M059J (cell line): ENCODE results near the gene CDC25C. TPM values are rescaled to one million over a fixed set of nuclear protein-coding genes. Genes with fewer than 3 reads are reported as not detected.
A peak's percentile ranks its signal among the peaks of the same experiment; 100 is the strongest.

Experiments used
- DNase-seq: peaks from one replicate; pipeline ENCODE4 v3.0.0-alpha.2; 2012; ENCODE audit warnings: low read depth
- total RNA-seq: library from RNA; depleted of rRNA; stranded (reverse); fragments of >200 nt; shearing (Covaris generic); gene quantifications from 2 replicates; pipeline ENCODE4 v1.2.3, GENCODE V29; 2014

Gene CDC25C
- total RNA-seq, 1 experiment from 2014 or later, result 28.4 TPM

DNA sequence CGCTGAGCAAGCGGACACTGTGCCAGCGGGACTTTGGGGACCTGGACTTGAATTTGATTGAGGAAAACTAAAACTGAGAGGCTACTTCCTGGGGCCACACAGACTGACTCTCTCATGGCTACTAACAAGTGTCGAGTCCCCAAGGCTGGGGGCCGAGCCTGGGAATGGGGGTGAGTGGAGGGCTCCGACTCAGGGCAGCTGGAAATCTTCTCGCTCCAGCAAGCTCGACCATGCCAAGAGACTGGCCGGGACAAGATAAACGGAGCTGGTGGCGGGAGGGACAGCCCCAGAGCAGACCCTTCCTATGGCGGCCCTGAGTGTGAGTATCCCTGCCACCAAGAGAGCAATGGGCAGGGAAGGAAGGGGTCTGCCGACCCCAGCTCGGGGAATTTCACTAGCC is 15.3 kb upstream of the CDC25C start:
- DNase-seq, result no peak

DNA sequence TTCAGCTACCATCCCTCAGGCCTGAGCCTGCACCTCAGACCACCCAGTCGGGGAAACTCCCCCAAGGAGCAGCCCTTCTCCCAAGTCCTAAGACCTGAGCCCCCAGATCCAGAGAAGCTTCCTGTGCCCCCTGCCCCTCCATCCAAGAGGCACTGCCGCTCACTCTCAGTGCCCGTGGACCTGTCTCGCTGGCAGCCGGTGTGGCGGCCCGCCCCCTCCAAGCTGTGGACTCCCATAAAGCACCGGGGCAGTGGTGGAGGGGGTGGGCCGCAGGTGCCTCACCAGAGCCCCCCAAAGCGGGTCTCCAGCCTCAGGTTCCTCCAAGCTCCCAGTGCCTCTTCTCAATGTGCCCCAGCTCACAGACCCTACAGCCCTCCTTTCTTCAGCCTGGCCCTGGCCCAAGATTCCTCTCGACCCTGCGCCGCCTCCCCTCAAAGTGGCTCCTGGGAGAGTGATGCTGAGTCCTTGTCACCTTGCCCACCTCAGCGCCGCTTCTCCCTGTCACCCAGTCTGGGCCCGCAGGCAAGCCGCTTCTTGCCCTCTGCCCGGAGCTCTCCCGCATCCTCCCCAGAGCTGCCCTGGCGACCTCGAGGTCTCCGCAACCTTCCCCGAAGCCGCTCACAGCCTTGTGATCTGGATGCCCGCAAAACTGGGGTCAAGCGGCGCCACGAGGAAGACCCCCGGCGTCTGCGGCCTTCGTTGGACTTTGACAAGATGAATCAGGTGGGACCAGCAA is 13.5 kb upstream of the CDC25C start:
- DNase-seq, result no peak

DNA sequence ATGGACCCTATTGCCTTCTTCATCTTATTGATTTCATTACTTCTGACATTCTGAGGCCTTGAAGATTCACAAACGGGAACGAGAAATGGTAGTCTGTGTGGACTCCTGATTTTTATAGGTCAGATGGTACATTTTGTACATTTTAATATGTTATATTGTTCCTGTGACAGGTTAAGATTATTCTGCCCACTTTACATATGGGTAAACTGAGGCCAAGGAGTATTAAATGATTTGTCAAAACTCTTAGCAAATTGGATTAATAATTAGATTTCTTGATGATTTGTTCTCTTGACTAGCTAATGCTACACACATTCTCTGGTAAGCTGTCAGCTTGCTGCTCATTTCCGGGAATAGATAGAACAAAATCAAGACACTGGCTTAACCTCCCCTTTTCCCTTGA is 8.4 kb upstream of the CDC25C start:
- no peak for DNase-seq

DNA sequence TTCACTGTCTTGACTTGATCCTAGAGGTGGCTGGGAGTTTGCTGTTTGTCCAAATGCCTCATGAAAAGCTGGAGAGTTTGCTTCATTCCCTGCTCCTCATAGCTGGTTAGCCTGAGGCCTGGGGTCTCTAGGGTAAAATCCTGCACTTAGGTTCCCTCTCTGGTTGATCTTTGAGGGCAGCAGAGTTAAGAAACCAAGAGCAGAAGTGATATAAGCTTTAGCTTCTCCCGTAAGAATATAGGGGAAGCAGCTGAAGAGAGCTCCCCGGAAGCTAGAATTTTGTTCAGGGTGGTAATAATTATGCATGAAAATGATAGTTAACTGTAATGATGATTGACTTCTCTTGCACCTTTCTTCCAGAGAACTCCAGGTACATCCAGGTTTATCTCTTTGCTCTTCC is 7.9 kb upstream of the CDC25C start:
- DNase-seq, result no peak

DNA sequence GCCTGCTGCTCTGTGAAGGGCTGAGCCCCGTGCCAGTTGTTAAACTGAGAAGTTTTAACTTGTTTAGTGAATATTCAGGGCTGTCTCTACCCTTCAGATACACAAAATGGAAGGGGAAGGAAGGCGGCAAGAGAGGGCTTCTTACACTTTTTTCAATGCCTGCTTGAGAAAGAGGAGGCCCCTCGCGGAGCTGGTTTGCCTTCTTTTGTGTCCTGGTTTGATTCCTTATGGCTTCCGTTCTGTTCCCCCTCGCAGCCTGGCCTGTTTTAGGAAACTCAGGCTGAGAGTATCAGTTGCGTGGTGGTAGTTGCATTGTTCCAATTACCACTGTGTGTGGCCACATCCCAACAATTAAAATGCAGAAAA is 7.5 kb upstream of the CDC25C start:
- no peak for DNase-seq

DNA sequence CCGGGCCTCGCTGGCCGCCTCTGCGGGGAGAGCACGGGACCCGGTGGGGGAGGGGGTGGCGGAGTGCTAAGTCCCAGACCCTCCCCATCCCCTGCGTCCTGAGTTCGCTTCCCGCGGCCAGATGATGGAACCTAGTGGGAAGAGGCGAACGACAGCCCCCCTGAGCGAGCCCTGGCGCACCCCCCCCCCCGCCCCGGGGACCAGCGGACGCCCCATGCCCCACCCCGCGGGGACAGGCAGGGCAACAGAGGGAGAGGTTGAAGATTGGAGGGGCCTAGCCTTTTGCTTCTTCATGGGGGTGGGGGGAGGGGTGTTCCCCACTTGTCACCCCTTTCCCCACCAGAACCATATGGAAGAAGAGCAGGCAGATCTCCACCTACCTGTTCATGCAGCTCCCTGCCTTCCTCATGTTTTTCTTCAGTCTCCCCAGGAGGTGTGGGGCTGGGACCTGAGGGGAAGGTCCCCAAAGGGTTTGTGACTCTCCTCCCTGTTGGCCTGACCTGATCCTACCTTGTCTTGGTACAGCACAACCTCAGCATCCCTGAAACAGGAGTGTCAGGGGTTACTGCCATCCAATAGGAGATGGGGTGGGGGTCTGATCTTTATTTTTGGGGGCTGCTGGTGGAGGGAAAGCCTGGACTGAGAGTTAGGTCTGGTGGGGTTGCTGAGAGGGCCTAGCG is 6.9 kb upstream of the CDC25C start:
- DNase-seq, result no peak

DNA sequence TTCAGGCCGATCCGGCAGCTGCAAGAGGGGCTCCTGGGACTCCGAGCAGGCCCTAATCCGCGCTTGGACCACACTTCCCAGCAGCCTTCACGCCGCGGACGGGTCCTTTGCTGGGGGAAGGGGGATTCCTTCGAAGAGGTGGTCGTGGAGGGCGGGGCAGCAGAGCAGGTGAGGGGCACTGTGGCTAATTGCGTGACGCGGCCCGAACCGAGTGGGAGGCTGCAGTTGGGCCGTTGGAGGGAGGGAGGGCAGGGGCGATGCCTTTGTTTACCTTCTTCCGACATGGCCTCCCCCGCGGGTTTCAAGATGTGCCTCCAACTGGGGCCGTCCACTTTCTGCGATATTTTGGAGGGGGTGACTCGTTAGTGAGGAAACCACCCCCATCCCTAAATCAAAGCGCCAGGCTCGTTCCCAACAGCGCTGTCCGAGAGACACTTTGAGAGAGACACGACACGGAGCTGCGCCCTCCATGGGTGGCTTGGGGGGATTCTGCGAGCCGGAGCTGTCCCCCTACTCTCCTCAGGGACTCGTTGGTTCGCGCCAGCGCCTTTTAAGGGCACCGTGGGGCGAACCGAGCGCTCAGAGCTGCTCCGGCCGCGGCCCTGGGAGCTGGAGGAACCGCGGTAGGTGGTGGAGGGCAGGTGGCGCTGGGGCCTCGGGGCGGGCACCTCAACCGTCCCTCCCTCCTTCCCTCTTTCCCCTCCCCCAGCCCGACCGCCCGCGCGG is 6.2 kb upstream of the CDC25C start, which contains the start of gene FAM53C:
TSS of gene FAM53C (plus strand) at position 582 of the 726 bp plus-strand sequence. CDS start 3,070 bp downstream, outside the sequence.
- DNase-seq, result peak; percentile 86

DNA sequence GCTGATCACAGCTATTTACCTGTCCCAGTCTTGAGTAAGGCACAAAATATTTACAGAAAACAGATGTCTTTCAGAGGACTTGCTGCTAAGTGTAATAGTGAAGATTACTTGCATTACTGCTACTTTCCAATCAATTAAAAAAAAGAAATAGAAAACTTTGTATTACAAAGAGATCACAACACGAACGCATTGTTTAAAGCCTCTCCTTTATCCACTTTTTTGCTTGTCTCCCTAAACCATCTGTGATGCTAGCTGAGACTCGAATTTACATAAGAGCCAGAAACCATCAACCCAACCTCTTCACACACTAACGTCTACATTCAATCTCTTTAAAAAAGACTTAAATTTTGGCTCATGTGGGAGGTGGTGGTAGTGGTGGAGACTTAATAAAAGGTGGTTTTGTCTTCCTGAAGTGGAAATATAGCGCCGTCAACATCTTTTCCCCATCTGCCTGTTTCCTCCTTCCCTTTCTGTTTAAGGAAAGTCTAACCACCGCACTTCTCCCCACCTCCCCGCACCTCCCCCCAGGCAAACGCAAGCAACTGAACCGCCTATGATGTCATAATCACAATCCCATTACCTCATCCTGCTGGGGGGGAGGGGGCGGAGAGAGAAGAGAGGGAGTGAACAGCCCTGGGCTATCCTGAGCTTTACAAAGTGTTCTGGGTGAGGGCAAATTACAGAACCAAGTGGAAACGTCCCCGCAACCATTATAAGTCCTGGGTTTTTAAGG is 5.5 kb upstream of the CDC25C start:
- no peak for DNase-seq

DNA sequence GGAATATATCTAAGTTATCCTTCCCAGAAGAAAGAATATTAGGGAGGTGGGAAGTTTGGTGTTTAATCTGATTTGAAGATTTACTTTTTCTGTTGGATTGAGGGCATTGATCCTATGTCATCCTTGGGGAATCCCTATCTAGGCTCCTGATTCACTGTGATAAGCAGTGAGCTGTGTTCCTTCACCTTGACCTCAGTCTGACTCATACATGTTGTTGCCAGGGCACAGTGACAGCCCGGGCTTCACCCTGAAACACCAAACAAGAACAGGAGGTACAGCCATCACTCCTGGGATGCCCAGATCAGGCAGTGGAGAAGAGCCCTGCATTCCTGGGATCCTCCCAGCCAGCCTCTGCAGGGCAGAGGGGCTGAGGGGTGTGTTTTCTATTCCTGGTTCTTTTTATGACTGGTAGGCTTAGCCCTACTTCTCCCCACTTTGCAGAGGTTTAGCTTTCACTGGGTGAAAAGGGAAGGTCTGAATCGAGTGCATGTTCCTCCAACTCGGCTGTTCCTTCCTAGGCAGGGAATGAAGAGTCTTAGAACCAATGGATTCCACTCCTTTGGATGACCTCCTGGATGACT is 3.4 kb upstream of the CDC25C start:
- DNase-seq, result peak; percentile 72

DNA sequence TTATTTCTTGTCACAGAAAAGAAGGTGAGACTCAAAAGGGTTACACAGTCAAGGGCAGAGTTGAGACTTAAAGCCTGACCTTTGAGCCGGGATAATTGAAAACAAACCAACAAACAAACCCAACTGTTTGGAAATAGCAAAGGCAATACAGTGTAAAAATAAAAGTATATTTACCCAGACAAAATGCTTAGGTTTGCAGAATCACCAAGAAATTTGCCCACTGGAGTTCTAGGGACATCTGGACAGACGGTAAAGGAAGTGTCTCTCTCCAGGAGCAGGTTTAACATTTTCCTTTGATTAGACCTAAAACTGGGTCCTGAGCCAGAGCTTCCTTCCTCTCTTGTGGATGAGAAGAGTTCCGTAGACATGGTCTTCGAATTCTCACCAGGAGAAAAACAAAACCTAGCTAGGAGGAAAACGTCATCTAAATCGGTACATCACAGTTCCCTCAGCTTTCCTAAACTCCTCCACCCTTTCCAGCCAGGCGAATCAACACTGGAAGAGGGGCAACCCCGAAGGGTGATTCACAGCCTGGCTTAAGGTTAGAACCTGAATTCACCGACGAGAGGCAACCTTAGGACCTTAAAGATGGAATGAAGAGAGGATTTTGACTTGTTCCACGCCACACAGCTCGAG is 673 bp downstream of the CDC25C start:
- peak; percentile 59 for DNase-seq

DNA sequence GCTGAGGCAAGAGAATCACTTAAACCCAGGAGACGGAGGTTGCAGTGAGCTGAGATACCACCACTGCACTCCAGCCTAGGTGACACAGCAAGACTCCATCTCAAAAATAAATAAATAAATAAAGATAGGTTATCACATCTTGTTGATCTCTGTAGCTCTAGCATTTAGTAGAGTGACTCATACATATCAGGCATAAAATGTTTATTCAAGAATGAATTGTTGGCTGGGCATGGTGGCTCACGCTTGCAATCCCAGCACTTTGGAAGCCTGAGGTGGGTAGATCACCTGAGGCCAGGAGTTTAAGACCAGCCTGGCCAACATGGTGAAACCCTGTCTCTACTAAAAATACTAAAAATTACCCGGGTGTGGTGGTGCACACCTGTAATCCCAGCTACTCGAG is 13.4 kb downstream of the CDC25C start:
- peak; percentile 58 for DNase-seq

DNA sequence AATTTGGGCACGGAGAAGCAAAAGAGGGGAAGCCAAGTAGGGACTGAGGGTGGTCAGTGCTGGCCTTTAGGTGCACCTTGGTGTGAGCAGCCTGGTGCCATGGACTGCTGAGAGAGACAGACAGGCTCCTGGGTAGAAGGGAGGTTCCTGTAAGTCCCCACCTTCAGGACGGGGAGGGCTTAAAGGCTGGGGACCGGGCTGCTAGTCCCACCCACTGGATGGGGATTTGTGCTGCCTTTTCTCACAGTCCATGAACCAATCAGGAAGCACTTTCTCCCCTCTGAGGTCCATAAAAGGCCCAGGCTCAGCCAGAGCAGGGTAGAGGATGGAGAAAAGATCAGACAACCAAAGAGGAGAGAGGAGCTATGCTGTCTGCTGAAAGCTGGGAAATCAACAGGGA is 15.2 kb downstream of the CDC25C start:
- DNase-seq, result no peak

DNA sequence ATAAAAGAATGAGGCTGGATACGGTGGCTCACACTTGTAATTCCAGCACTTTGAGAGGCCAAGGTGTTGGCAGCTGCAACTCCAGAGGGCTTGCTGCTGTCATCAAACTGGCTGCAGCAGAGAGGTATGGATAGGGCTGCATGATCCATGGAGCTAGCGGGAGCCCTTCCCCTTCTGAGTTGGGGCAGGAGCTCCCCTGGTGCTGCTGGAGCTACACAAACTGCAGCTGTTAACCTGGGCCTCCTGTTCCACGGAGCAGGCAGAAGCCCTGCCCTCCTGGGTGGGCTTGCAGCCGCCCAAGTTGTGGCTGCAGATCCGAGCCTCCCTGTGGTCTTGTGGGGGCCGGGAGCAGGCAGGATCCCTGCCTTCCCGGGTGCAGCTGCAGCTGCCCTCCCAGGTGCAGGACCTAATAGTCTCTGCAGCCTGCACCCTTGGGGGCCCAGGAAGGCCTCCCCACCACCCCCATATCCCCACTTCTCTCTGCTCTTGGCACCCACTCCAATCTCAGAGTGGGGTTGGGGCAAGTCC is 15.8 kb downstream of the CDC25C start:
- DNase-seq, result no peak

DNA sequence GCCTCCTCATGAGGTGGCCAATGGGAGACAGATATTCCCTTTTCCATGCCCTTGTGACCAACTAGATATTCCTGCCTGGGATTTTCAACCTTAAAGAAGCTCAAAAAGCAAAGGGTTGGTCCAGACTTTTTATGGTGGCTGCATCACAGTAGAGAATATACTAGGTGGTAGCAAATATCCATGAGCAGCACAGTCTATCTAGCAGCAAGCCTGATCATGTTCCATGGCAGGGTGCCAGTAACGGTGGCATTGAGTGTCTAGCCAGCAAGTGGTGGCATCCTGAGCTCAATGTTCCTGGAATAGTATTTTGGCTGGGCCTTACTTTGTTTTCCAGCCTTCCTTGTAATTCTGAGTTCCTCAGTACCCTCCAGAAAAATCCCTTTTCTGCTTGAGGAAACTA is 25.8 kb downstream of the CDC25C start:
- peak; percentile 9 for DNase-seq

DNA sequence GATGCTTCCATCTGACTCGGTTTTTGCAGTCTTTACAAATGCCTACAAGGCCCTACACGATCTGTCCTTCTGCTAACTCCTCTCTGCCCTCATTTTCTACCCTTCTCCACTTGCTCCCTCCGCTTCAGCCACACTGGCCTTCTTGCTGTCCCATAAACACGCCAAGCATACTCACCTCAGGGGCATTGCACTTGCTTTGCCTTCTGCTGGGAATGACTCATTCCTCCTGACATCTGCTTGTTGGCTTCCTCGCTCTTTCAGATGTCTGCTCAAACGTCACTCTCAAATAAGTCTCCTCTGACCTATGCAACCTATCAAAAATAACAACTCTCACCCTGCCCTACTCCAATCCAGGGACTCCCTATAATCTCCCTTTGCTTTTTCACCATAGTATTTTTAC is 28.2 kb downstream of the CDC25C start:
- peak; percentile 65 for DNase-seq

DNA sequence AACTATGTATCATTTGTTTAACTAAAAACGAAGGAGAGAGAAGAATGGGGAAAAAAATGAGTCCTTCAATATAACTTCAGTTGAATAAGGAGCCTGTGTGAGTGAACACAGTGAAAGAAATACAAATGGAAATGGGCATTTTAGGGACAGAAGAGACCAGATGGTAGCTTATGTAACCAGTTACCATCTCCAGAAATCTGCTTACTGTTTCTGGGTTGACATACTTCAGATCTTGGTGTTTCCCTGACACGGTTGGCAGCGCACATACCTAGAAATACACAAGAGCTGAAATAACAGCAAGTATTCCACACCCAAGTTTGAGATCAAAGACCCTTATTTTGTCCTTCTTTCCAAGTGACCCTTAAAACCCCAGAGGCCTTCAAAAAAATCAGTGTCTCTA is 42.3 kb downstream of the CDC25C start:
- DNase-seq, result no peak

DNA sequence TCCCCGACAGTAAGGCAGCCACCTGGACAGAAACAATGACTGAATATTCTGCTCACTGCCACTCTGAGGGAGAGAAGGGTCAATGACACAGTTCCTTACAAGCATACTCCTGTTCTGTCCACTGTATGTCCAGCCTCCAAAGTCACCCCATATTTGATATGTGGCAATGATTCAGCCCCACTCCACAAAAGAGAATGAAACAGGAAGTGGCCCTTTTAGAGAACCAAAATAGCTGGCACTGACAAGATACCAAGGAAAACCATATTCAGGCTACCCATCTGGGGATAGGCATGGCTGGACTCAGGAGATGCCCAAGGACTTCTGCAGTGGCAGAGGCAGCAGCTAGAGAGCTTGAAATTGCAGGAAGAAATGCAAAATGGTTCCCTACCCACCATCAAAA is 44.4 kb downstream of the CDC25C start:
- no peak for DNase-seq

DNA sequence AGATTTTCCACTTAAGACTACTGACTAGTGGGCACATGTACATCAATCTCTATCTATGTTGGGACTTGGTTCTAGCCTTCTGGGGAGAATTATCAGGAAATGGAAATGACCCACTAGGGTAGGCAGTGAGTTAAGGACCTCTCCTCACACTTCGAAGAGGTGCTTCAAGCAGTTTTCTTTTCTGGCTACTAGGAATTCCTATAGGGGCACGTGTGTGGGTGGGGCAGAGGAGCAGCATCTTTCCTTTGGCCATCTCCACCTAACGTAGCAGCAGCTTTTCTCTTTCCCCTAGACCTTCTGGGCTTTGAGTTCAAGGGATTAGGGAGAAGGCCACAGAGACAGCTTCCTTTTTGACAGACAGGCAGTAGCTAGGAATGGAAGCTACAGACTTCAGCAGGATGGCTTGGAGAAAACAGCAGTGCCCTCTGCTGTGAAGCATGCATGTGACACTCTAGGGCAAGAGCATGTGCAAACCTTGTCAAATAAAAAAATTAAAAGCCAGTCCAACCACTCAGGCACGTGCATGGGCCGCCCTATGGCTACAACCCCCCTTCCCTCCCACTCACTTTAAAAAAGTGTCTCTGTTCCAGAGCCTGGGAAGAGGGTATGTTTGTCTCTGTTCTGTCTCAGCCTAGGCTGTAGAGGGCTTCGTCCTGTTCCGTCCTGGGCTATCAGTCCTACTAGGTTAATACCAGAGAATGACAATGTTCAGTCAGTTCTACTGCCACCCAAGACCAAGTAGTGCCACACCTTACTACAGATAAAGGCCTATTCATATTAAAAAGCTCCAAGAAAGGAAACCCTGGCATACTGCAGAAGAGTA is 48.5 kb downstream of the CDC25C start:
- DNase-seq, result peak; percentile 52

DNA sequence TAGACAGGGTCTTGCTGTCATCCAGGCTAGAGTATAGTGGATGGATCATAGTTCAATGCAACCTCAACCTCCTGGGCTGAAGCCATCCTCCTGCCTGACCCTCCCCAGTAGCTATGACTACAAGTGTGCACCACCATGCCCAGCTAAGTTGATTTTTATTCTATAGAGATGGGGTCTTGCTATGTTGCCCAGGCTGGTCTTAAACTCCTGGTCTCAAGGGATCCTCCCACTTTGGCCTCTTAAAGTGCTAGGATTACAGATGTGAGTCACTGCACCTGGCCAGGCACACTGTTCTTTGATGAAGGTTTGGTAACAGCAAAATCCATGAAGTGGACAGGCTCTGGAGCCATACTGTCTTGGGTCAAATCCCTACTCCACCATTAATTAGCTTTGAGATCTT is 50.7 kb downstream of the CDC25C start:
- no peak for DNase-seq

DNA sequence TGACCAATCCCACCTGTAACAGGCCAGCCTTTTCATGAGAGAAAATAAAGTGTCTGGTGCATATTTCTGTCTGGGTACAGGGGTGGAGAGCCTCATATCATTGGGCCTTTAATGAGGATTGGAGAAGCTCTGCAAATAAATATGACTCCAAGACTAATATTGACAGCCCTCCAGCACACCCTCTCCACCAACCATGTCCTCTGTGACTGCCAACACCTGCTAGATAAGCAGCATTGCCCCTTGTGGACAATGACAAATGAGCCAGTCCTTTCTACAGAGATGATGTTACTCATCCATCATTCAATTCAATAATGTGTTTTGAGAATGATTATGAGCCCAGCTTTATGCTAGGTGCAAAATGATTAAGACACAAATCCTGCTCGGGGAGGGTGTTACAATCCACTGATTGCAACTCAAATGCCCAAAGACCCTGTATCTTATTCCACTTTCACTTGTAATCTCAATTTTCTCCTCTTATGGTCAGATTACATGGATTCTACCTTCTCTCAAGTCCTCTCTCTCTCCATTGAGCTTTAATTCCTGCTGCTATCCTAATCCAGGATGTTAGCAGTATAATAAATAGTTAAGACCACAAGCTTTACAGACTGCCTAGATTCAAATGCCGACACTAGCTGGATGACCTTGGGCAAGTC is 55.1 kb downstream of the CDC25C start:
- DNase-seq, result peak; percentile 9
